Fibroblast of lung (primary cell): Measurements from ENCODE around the gene MAZ.

ENCODE experiments used
- EZH2 ChIP-seq: IDR thresholded peaks from 2 replicates; pipeline ENCODE4 v1.5.1; 2012; ENCODE audit warnings: low read length, control low read depth, mild to moderate bottlenecking; ENCODE audit errors: missing control alignments
- TF ChIP-seq, protein P1 (sequence below), 2 donors: IDR thresholded peaks in 1 of 2; conservative IDR thresholded peaks in 1 of 2; 1 replicate in 1 of 2; 2 replicates in 1 of 2; pipeline ENCODE4 v1.5.1; 2011 to 2012; ENCODE audit warnings: low read length in 2 of 2, control low read depth in 1 of 2, inconsistent platforms in 1 of 2, low read depth in 1 of 2, mild to moderate bottlenecking in 1 of 2

DNA sequence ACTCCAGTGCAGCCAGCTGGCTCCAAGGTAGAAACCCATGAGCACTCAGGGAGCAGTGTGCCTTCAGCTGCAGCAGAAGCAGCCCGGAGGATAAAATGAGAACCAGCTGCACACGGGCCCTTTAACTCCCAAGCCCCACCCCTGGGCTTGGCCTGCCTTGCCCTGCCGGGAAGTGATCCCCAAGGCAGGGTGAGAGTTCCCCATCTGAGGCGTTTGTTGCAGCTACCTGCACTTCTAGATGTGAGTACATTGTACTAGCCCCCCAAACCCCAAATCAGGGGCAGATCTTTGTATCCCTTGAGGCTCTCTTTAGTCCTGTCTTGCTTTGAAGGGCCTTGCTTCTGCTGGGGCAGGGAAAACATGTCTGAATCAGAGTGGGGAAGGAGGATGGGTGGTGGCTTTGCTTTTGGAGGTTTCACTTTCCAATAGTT, 14.0 kb downstream of the MAZ start, which contains the start of gene MVP:
- TF ChIP-seq, protein P1, sequence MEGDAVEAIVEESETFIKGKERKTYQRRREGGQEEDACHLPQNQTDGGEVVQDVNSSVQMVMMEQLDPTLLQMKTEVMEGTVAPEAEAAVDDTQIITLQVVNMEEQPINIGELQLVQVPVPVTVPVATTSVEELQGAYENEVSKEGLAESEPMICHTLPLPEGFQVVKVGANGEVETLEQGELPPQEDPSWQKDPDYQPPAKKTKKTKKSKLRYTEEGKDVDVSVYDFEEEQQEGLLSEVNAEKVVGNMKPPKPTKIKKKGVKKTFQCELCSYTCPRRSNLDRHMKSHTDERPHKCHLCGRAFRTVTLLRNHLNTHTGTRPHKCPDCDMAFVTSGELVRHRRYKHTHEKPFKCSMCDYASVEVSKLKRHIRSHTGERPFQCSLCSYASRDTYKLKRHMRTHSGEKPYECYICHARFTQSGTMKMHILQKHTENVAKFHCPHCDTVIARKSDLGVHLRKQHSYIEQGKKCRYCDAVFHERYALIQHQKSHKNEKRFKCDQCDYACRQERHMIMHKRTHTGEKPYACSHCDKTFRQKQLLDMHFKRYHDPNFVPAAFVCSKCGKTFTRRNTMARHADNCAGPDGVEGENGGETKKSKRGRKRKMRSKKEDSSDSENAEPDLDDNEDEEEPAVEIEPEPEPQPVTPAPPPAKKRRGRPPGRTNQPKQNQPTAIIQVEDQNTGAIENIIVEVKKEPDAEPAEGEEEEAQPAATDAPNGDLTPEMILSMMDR (conservative IDR thresholded peaks at IDR 0.05 in 1 of 2, IDR thresholded peaks at IDR 0.05 in 1 of 2; ENCODE audit: low read depth in 1 of 2, low read length in 2 of 2): no peak
- no peak for TF ChIP-seq EZH2
